Kidney (tissue), 14 donors: ENCODE data around the gene ADIPOR2. TPM values are rescaled to one million over a fixed set of nuclear protein-coding genes. Genes with fewer than 3 reads are reported as not detected.

Experiments used
- DNase-seq, 5 donors: peaks; one replicate each; pipeline ENCODE4 v3.0.0-alpha.2; 2013 to 2020
- FAIRE-seq: peaks from 2 replicates; lab custom pipeline; 2012; peaks lifted over from hg19 to GRCh38; lab: Jason Lieb, UNC
- H3K27ac ChIP-seq, 2 donors: one replicate each; pipeline ENCODE4 v1.7.0; 2013; ENCODE audit warnings: low read depth in 2 of 2, low read length in 2 of 2, inconsistent platforms in 1 of 2
- H3K27me3 ChIP-seq: one replicate; pipeline ENCODE4 v1.7.1; 2013; ENCODE audit warnings: low read length, inconsistent platforms; ENCODE audit not compliant: control insufficient read depth, insufficient read depth
- H3K36me3 ChIP-seq, 3 donors: one replicate each; pipeline versions ENCODE4 v1.7.0 to v1.7.1; 2013; ENCODE audit warnings: low read length in 3 of 3, control low read depth in 1 of 3, inconsistent platforms in 1 of 3; ENCODE audit not compliant: insufficient read depth in 3 of 3, control insufficient read depth in 2 of 3
- H3K4me1 ChIP-seq, 3 donors: one replicate each; pipeline versions ENCODE4 v1.7.0 to v1.7.1; 2013; ENCODE audit warnings: low read length in 3 of 3, inconsistent platforms in 1 of 3, low read depth in 1 of 3; ENCODE audit not compliant: control insufficient read depth in 2 of 3, insufficient read depth in 2 of 3
- H3K4me3 ChIP-seq, 3 donors: one replicate each; pipeline versions ENCODE4 v1.7.0 to v1.8.1; 2013; ENCODE audit warnings: low read length in 3 of 3, control low read depth in 1 of 3, inconsistent platforms in 1 of 3
- H3K9ac ChIP-seq, 3 donors: one replicate each; pipeline versions ENCODE4 v1.7.0 to v1.7.1; 2013; ENCODE audit warnings: low read length in 3 of 3, control low read depth in 1 of 3, inconsistent platforms in 1 of 3
- H3K9me3 ChIP-seq, 3 donors: one replicate each; pipeline versions ENCODE4 v1.7.0 to v1.7.1; 2013; ENCODE audit warnings: low read length in 3 of 3, control low read depth in 1 of 3, inconsistent platforms in 1 of 3; ENCODE audit not compliant: control insufficient read depth in 2 of 3, insufficient read depth in 1 of 3
- intact Hi-C: fragments of 100-400 bp; cut with DNase I; formaldehyde crosslinking; loops from one replicate; pipeline ENCODE4 v1.11.1; 2022
- polyA plus RNA-seq: library from polyadenylated mRNA; stranded (reverse); fragments of 350-450 nt; fragmentation: Illumina TruSeq; extraction: RNeasy Lipid Tissue Mini Kit (QIAGEN cat#74804); gene quantifications from one replicate; pipeline ENCODE4 v1.2.3, GENCODE V29; 2014; ENCODE audit warnings: low read depth, low replicate concordance; ENCODE audit not compliant: insufficient read depth
- total RNA-seq: library from RNA; stranded (reverse); fragmentation: NEBNext Ultra II Directional; extraction: Animal tissue kit (Norgen Biotek cat#: 25700); gene quantifications from one replicate; pipeline ENCODE4 v1.2.1, GENCODE V29; 2021
- TF ChIP-seq, protein P1 (sequence below): IDR thresholded peaks from 3 replicates; pipeline ENCODE4 v1.5.1; 2012; ENCODE audit warnings: mild to moderate bottlenecking, moderate library complexity, borderline replicate concordance; ENCODE audit not compliant: insufficient read depth; ENCODE audit errors: extremely low read depth
- donor health status: control.
- donor health status: control.
- donor health status: control.
- donor health status: control.
- donor health status: control.
- donor health status: DM: yes; HTN: yes; CAD: no.
- donor health status: Normal renal cell carcinoma (clear cell type).

Gene ADIPOR2
- total and polyA plus RNA-seq, 2 donors from 2014 or later, result 26.7 to 50.0 TPM

DNA sequence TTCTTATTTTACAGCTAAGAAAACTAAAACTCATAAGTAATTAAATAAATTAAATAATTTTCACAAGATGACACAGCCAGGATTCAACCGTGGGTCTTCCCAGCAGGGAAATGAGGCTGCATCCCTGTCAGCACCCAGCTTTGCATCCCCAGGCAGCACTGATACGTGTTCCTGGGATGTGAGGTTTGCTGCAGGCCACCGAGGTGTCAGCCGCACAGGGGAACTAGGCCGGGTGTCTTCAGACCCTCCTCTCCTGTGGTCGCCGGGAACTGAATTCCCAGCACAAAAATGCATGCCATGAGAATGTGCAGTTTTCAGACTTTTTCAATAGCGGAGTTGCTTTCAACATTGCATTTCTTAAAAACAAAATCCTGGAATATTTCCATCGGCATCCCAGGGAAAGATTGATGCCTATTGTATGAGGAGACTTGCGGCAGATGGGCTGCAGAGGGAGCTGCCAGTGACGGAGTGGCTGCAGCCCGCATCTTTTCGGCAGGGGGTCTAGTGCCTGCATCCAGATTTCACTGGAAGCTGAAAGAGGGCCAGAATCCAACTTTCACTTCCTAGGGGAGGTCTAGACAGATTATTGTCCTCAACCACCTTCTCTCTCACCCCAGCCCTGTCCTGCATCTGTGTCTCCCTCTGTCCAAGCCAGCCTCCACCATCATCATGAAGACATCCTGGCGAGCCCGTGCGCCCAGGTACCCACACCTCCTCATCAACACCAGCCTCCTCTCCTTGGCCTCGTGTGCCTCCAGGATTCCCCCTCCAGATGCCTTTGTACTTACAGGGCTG lies 142.1 kb downstream of the ADIPOR2 start:
- H3K4me3 ChIP-seq, result no peak overlapping the region
- H3K4me1 ChIP-seq, result peaks cover 0 to 3% (median 0%) of the 10 kb centered on the region in 3 donors
- no peaks in the 10 kb centered on the region for H3K36me3 ChIP-seq
- no peaks in the 10 kb centered on the region for H3K9me3 ChIP-seq
- no peaks in the 10 kb centered on the region for H3K27me3 ChIP-seq
- peak in 2 of 5 donors; percentile 22 to 49 for DNase-seq
- no peak overlapping the region for H3K27ac ChIP-seq
- TF ChIP-seq, protein P1, sequence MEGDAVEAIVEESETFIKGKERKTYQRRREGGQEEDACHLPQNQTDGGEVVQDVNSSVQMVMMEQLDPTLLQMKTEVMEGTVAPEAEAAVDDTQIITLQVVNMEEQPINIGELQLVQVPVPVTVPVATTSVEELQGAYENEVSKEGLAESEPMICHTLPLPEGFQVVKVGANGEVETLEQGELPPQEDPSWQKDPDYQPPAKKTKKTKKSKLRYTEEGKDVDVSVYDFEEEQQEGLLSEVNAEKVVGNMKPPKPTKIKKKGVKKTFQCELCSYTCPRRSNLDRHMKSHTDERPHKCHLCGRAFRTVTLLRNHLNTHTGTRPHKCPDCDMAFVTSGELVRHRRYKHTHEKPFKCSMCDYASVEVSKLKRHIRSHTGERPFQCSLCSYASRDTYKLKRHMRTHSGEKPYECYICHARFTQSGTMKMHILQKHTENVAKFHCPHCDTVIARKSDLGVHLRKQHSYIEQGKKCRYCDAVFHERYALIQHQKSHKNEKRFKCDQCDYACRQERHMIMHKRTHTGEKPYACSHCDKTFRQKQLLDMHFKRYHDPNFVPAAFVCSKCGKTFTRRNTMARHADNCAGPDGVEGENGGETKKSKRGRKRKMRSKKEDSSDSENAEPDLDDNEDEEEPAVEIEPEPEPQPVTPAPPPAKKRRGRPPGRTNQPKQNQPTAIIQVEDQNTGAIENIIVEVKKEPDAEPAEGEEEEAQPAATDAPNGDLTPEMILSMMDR, result no peak
- intact Hi-C loops, result no loop called here
- H3K9ac ChIP-seq, result no peak overlapping the region
- no peak for FAIRE-seq

DNA sequence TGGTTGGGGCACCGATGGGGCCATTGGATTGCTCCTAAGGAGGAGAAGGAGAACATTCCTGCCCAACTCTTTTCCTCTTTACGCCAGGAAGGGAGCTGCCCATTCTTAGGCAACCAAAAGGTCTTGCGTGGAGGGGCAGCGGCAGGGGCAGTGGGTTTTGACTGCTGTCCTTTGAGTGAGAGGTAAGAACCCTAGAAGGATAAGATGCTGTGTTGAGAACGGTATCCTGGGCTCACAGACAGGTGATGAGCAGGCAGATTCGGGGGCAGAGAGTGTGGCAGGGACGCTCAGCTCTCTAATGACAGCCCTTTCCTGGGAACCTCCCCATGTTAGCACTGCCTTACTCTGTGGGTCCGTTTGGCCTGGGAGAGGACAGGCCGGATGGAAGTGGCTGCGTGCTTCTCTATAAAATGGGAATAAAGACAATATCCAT lies 142.7 kb downstream of the ADIPOR2 start:
- H3K27ac ChIP-seq, result no peak overlapping the region
- DNase-seq (peak in 1 of 5 donors; percentile 11), FAIRE-seq (no peak)
- H3K9me3 ChIP-seq, result no peaks in the 10 kb centered on the region
- H3K9ac ChIP-seq, result no peak overlapping the region
- no peak overlapping the region for H3K4me3 ChIP-seq
- intact Hi-C loops, result no loop called here
- H3K36me3 ChIP-seq, result no peaks in the 10 kb centered on the region
- TF ChIP-seq, protein P1, result no peak
- H3K4me1 ChIP-seq, result peaks cover 0 to 3% (median 0%) of the 10 kb centered on the region in 3 donors
- H3K27me3 ChIP-seq, result no peaks in the 10 kb centered on the region

DNA sequence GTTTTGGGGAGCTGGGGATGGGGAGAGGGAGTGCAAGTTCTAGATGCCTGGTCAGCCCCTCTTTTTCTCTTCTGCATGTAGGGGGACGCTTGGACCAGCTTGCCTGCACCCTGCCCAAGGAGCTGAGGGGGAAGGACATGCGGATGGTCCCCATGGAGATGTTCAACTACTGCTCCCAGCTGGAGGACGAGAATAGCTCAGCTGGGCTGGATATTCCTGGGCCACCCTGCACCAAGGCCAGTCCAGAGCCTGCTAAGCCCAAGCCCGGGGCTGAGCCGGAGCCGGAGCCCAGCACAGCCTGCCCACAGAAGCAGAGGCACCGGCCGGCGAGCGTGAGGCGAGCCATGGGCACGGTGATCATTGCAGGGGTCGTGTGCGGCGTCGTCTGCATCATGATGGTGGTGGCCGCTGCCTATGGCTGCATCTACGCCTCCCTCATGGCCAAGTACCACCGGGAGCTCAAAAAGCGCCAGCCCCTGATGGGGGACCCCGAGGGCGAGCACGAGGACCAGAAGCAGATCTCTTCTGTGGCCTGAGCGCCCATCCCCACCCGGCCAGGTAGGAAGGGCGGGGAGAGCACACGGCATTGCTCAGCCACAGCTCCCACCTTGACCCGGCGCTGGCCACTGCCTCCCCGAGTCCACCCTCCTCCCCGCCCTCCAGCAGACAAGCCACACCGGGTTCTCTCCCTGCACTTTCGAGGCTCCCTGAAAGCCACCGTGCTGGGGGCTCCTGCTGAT lies 143.5 kb downstream of the ADIPOR2 start:
- intact Hi-C loops, result no loop called here
- H3K36me3 ChIP-seq, result no peaks in the 10 kb centered on the region
- TF ChIP-seq, protein P1, result no peak
- no peak overlapping the region for H3K9ac ChIP-seq
- H3K27me3 ChIP-seq, result no peaks in the 10 kb centered on the region
- H3K27ac ChIP-seq, result no peak overlapping the region
- no peak overlapping the region for H3K4me3 ChIP-seq
- no peaks in the 10 kb centered on the region for H3K9me3 ChIP-seq
- FAIRE-seq (no peak), DNase-seq (peak in 2 of 5 donors; percentile 32 to 63)
- H3K4me1 ChIP-seq, result peaks cover 0 to 3% (median 0%) of the 10 kb centered on the region in 3 donors
